HG03064 (cell line): ENCODE results near the gene MYH14.

ENCODE experiments used
- ATAC-seq: cut with Tn5 transposase; IDR thresholded peaks from one replicate; pipeline ENCODE4 v1.9.1; 2021; ENCODE audit warnings: low read depth; ENCODE audit not compliant: unreplicated experiment

The MYH14 gene

GRCh38 chr19:50192463-50193211 is 10.8 kb upstream of the MYH14 start:
- no peak for ATAC-seq

GRCh38 chr19:50195224-50195623 is 8.2 kb upstream of the MYH14 start:
- no peak for ATAC-seq

GRCh38 chr19:50196322-50196932 is 7.0 kb upstream of the MYH14 start:
- ATAC-seq = no peak

- no peak for ATAC-seq
Measured at GRCh38 chr19:50197348-50197747, 6.1 kb upstream of the MYH14 start.

- no peak for ATAC-seq
Measured at GRCh38 chr19:50198431-50199258, 4.8 kb upstream of the MYH14 start.

GRCh38 chr19:50199259-50199555 is 4.2 kb upstream of the MYH14 start:
- ATAC-seq = no peak

- no peak for ATAC-seq
Measured at GRCh38 chr19:50202386-50202785, 1.0 kb upstream of the MYH14 start.

GRCh38 chr19:50202962-50203280 is 501 bp upstream of the MYH14 start:
- ATAC-seq = no peak

- no peak for ATAC-seq
Measured at GRCh38 chr19:50204081-50204428, 633 bp downstream of the MYH14 start.

- ATAC-seq = no peak
Measured at GRCh38 chr19:50204811-50205675, 1.6 kb downstream of the MYH14 start.

GRCh38 chr19:50205681-50206138 is 2.3 kb downstream of the MYH14 start:
- no peak for ATAC-seq

GRCh38 chr19:50206191-50206590 is 2.8 kb downstream of the MYH14 start:
- ATAC-seq = no peak

GRCh38 chr19:50207730-50208129 is 4.3 kb downstream of the MYH14 start:
- no peak for ATAC-seq

- no peak for ATAC-seq
Measured at GRCh38 chr19:50209131-50209530, 5.7 kb downstream of the MYH14 start.

GRCh38 chr19:50210425-50210824 is 7.0 kb downstream of the MYH14 start:
- no peak for ATAC-seq

- ATAC-seq = no peak
Measured at GRCh38 chr19:50213925-50214324, 10.5 kb downstream of the MYH14 start.

GRCh38 chr19:50214699-50215543 is 11.5 kb downstream of the MYH14 start:
- no peak for ATAC-seq

GRCh38 chr19:50215820-50216219 is 12.4 kb downstream of the MYH14 start:
- no peak for ATAC-seq

- ATAC-seq = no peak
Measured at GRCh38 chr19:50221087-50221486, 17.7 kb downstream of the MYH14 start.
